Fibroblast of pulmonary artery (primary cell): ENCODE results near the gene ATP9B.
"Not testable (repeated sequence)": the region's sequence is repeated elsewhere in the genome, so short reads cannot be mapped to it uniquely, and the experiment has no call there.

Experiments used
- DNase-seq: peaks from one replicate; pipeline ENCODE4 v3.0.0-alpha.2; 2010; ENCODE audit warnings: low read depth
- H3K4me3 ChIP-seq: replicated peaks from 2 replicates; pipeline ENCODE4 v1.5.1; 2011; ENCODE audit warnings: low read depth, mild to moderate bottlenecking, control low read depth, low read length, moderate library complexity
- TF ChIP-seq, protein P1 (sequence below): IDR thresholded peaks from 2 replicates; pipeline ENCODE4 v1.5.1; 2011; ENCODE audit warnings: mild to moderate bottlenecking, control low read depth, low read length, inconsistent platforms; ENCODE audit errors: missing control alignments

ATP9B gene

DNA sequence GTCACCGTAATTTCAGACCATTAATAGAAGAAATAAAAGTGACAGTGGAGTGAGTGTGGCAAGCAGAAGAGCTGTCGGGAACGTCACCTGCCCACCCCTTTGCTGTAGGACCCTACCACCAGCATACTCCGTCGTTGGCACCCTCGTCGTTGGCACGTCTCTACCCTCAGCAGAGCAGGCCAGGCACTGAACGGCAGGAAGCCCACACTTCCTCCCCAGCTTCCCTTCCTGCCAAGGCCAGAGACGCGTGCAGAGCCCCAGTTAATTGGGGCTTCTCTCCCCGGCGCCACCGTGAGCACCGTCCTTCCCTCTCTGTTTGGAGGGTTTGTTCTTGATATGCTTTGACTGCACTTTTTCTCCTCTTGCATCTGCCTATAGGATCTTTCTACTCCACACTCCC lies 299.5 kb downstream of the ATP9B start:
- TF ChIP-seq, protein P1, sequence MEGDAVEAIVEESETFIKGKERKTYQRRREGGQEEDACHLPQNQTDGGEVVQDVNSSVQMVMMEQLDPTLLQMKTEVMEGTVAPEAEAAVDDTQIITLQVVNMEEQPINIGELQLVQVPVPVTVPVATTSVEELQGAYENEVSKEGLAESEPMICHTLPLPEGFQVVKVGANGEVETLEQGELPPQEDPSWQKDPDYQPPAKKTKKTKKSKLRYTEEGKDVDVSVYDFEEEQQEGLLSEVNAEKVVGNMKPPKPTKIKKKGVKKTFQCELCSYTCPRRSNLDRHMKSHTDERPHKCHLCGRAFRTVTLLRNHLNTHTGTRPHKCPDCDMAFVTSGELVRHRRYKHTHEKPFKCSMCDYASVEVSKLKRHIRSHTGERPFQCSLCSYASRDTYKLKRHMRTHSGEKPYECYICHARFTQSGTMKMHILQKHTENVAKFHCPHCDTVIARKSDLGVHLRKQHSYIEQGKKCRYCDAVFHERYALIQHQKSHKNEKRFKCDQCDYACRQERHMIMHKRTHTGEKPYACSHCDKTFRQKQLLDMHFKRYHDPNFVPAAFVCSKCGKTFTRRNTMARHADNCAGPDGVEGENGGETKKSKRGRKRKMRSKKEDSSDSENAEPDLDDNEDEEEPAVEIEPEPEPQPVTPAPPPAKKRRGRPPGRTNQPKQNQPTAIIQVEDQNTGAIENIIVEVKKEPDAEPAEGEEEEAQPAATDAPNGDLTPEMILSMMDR, result no peak
- DNase-seq, result no peak
- no peak overlapping the region for H3K4me3 ChIP-seq

DNA sequence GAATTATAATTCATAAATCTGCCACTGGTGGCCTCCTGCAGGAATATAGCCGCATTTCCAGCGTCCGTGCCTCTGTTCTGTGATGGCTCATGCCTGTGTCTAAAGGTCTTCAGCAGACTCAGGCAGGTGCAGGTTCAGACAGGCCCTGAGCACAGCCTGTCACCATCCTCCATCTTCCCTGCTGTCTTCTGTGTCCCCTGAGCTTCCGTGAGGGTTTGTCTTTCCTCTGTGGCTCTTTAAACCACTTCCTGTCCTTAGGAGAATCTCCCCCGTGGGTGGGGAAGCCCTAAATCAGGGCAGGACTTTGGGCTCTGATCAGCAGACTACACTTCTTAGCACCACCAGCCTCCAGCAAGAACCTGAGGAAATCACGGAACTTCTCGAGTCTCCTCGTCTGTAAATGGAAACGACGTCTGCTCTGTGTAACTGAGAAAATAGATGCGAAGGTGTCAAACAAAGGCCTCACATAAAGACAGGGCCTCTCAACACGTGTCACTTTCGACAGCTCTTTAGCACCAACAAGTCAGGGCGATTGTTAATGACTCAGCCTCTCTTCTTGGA lies 302.4 kb downstream of the ATP9B start:
- DNase-seq, result no peak
- no peak overlapping the region for H3K4me3 ChIP-seq
- TF ChIP-seq, protein P1, result no peak

DNA sequence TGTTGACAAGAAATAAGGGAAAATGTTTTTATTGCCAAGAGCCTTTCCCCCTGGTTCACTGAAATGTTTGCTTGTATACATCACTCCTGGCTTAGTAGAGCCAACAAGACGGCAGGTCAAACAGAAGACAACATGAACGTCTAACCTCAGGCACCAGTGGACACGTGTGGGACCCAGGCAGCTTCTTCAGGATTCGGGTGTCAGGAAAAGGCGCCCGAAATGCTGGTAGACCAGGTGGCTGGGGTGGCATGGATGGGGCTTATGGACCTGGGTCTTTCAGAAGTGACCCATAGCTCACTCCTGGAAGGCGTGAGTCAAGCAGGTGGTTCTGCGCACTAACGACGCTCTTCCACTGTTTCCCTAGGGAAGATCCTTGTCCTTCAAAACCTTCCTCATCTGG lies 303.3 kb downstream of the ATP9B start:
- TF ChIP-seq, protein P1, result no peak
- no peak for DNase-seq
- no peak overlapping the region for H3K4me3 ChIP-seq

DNA sequence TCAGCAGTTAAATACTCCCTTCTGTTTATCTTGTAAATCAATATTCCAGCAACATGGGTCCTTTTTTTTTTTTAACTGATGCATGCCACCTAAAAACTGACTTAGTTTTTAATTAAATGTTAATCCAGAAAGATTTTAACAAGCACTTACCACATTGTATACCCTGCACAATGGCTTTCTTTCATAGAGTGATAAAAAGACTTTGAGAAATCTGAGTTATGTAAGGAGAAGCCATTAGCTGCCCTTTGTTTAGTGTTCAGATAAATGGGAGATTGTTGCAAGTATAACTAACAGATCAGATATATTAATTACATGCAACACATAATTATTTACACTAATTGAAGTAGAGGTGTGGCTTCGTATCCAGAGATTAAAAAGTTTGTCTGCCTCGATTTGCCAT lies 303.8 kb downstream of the ATP9B start:
- DNase-seq, result no peak
- TF ChIP-seq, protein P1, result no peak
- no peak overlapping the region for H3K4me3 ChIP-seq

DNA sequence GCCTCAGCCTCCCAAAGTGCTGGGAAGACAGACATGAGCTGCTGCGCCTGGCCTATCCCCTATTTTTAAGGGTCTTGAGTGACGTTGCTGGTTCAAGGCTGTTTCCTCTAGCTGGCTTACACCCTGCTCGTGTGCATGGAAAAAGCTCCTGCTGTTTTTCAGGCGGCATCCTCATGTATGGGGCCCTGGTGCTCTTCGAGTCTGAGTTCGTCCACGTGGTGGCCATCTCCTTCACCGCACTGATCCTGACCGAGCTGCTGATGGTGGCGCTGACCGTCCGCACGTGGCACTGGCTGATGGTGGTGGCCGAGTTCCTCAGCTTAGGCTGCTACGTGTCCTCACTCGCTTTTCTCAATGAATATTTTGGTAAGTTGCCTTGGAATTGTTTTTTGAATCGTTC lies 304.5 kb downstream of the ATP9B start:
- TF ChIP-seq, protein P1, result no peak
- H3K4me3 ChIP-seq, result no peak overlapping the region
- no peak for DNase-seq

DNA sequence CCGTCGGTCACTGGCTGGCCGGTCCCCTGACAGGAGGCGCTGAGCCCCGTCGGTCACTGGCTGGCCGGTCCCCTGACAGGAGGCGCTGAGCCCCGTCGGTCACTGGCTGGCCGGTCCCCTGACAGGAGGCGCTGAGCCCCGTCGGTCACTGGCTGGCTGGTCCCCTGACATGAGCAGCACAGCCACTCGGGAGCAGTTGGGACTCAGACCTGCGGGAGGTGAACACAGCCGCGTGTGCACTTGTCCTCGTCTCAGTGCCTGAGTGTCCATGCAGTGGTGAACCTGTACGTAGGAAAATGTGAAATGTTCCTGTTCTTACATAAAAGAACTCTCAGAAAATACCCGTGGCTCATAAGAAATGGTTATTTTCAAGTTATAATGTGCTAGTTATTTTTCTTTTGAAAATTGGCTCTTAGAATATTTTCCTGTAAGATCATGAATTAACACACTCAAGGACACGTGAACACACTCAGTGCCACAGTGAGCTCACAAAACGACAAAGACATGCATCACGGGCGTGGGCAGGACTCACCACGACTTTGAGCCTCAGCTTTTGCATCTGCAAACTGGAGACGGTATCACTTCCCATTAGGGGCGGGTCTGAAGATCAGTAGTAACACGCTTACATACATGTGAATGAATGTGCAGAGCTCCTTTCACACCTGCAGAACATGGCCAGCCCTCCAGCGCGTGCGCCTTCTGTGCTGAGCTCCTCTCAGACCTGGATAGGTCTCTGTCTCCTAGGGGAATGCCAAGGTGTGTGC lies 305.4 kb downstream of the ATP9B start:
- TF ChIP-seq, protein P1, result no peak
- H3K4me3 ChIP-seq, result no peak overlapping the region
- no peak for DNase-seq

DNA sequence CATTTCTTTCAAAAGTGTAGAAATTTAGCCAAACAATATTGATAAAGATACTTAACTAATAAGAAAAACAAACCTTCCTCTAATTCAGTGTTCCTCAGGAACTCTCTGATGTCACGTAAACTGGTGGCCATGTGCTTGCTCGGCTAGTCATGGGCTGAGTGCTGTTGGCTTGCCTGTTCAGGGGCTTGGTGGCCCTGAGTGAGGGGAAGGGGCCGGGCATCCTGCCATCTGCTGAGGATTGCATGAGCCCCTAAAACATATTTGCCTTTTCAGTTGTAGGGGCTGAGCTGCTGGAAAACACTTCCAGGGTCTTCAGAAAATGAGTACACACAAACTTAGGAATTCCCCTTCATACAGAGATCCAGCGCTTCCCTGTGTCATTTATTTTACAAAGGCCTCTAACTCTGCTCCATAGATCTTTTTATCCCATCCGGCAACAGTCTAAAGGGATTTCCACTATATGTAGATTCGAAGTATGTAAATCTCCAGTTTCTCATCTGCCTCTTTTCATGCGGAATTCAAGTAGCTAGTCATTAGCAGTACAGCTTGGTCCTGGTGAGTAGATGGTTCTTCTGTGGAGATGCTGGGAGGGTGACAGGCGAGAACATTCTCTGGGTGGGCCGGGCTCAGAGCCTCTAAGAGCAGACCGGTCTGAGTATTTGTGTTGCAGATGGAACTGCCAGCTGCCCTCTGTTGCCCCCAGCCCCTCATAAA lies 306.4 kb downstream of the ATP9B start:
- TF ChIP-seq, protein P1, result no peak
- H3K4me3 ChIP-seq, result no peak overlapping the region
- DNase-seq, result no peak

DNA sequence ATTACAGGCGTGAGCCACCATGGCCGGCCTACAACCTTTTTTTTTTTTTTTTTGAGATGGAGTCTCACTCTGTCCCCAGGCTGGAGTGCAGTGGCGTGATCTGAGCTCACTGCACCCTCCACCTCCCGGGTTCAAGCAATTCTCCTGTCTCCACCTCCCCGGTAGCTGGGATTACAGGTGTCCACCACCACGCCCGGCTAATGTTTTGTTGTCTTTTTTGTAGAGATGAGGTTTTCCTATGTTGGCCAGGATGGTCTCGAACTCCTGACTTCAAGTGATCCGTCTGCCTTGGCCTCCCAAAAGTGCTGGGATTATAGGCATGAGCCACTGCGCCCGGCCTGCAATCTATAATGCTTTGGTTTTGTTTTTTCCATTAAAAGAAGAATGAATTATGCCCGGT lies 307.5 kb downstream of the ATP9B start:
- H3K4me3 ChIP-seq, result not testable (repeated sequence)

More for the DNA sequence above, 307.5 kb downstream of the ATP9B start:
- not testable (repeated sequence) for DNase-seq
